H1 (cell line): ENCODE measurements around the gene RGL3. TPM values are rescaled to one million over a fixed set of nuclear protein-coding genes. Genes with fewer than 3 reads are reported as not detected.

Experiments
- CTCF ChIA-PET: fragments of 300-600 bp; sonication (Branson Sonifier 250); formaldehyde crosslinking; loops from one replicate; lab custom pipeline; 2021; ENCODE audit not compliant: partially characterized antibody; lab: Charles Lee
- POLR2A ChIA-PET: fragments of 300-600 bp; sonication (Branson Sonifier 250); formaldehyde crosslinking; loops from one replicate; lab custom pipeline; 2021; ENCODE audit warnings: inconsistent platforms; ENCODE audit not compliant: partially characterized antibody; lab: Charles Lee
- DNase-seq, 2 experiments: peaks; one replicate each; pipeline versions ENCODE4 v3.0.0 to v3.0.0-alpha.2; 2010 to 2022; ENCODE audit warnings: low spot score in 2 of 2, low read depth in 1 of 2, mixed read lengths in 1 of 2
- FAIRE-seq: peaks from 2 replicates; lab custom pipeline; 2011; peaks lifted over from hg19 to GRCh38; lab: Jason Lieb, UNC
- H2AFZ ChIP-seq: 2 replicates; pipeline ENCODE4 v1.8.1; 2012; ENCODE audit warnings: low read length, inconsistent platforms
- H2AK5ac ChIP-seq: 2 replicates; pipeline ENCODE4 v1.6.1; 2013; ENCODE audit warnings: low read depth, low read length
- H2BK120ac ChIP-seq: replicated peaks from 2 replicates; pipeline ENCODE3; 2013; ENCODE audit warnings: low read depth, low read length, inconsistent platforms
- H2BK12ac ChIP-seq: 2 replicates; pipeline ENCODE4 v1.6.1; 2013; ENCODE audit warnings: low read depth, low read length
- H2BK15ac ChIP-seq: 2 replicates; pipeline ENCODE4 v1.6.1; 2013; ENCODE audit warnings: low read length
- H2BK20ac ChIP-seq: 2 replicates; pipeline ENCODE4 v1.6.1; 2013; ENCODE audit warnings: low read length
- H2BK5ac ChIP-seq: 2 replicates; pipeline ENCODE4 v1.6.1; 2013; ENCODE audit warnings: low read depth, low read length
- H3K14ac ChIP-seq: 2 replicates; pipeline ENCODE4 v1.6.1; 2013; ENCODE audit warnings: inconsistent platforms; ENCODE audit not compliant: insufficient read length
- H3K18ac ChIP-seq: 2 replicates; pipeline ENCODE4 v1.6.1; 2013; ENCODE audit warnings: low read length; ENCODE audit errors: extremely low read depth
- H3K23ac ChIP-seq: 2 replicates; pipeline ENCODE4 v1.6.1; 2013; ENCODE audit warnings: inconsistent platforms; ENCODE audit not compliant: insufficient read length
- H3K23me2 ChIP-seq: 2 replicates; pipeline ENCODE4 v1.6.1; 2013; ENCODE audit warnings: low read depth, low read length
- H3K27ac ChIP-seq: 2 replicates; pipeline ENCODE4 v1.6.1; 2011; ENCODE audit warnings: low read depth, low read length, inconsistent platforms
- H3K27me3 ChIP-seq, 4 experiments: replicated peaks in 1 of 4; 1 replicate in 1 of 4; 2 replicates in 3 of 4; pipeline versions ENCODE4 v1.6.1 to v1.8.1; 2011 to 2013; ENCODE audit warnings: low read length in 3 of 4, mild to moderate bottlenecking in 3 of 4, inconsistent platforms in 2 of 4, mixed read lengths in 2 of 4, moderate library complexity in 1 of 4; ENCODE audit not compliant: control insufficient read depth in 3 of 4, insufficient read depth in 3 of 4; ENCODE audit errors: extremely low read depth in 1 of 4
- H3K36me3 ChIP-seq, 4 experiments: 2 replicates each; pipeline versions ENCODE4 v1.6.1 to v1.8.1; 2011 to 2013; ENCODE audit warnings: mild to moderate bottlenecking in 4 of 4, low read length in 3 of 4, moderate library complexity in 2 of 4, control low read depth in 1 of 4, inconsistent platforms in 1 of 4; ENCODE audit not compliant: insufficient read depth in 4 of 4, control insufficient read depth in 2 of 4
- H3K4ac ChIP-seq: replicated peaks from 2 replicates; pipeline ENCODE3; 2013; ENCODE audit warnings: low read length, low read depth, mixed read lengths, inconsistent platforms; ENCODE audit not compliant: insufficient read length
- H3K4me1 ChIP-seq, 4 experiments: replicated peaks in 1 of 4; 1 replicate in 1 of 4; 2 replicates in 3 of 4; pipeline versions ENCODE4 v1.6.1 to v1.8.1; 2011 to 2013; ENCODE audit warnings: low read length in 3 of 4, inconsistent platforms in 2 of 4, mixed read lengths in 1 of 4; ENCODE audit not compliant: insufficient read depth in 4 of 4, control insufficient read depth in 3 of 4
- H3K4me2 ChIP-seq, 2 experiments: 2 replicates each; pipeline versions ENCODE4 v1.6.1 to v1.8.1; 2011 to 2013; ENCODE audit warnings: low read depth in 2 of 2, low read length in 2 of 2, control low read depth in 1 of 2, inconsistent platforms in 1 of 2, mild to moderate bottlenecking in 1 of 2; ENCODE audit not compliant: insufficient read depth in 1 of 2
- H3K4me3 ChIP-seq, 4 experiments: fragments of 200-600, 300-600 bp in 1 of 4; sonication (generic), shearing (Covaris generic), sonication (Bioruptor Twin) in 1 of 4; 2 replicates each; pipeline versions ENCODE4 v1.5.1 to v1.8.1; 2011 to 2016; ENCODE audit warnings: low read length in 4 of 4, low read depth in 3 of 4, control low read depth in 2 of 4, inconsistent platforms in 2 of 4, mild to moderate bottlenecking in 2 of 4, mixed read lengths in 1 of 4, moderate library complexity in 1 of 4; ENCODE audit not compliant: insufficient read depth in 2 of 4; ENCODE audit errors: extremely low read depth in 1 of 4
- H3K56ac ChIP-seq: replicated peaks from 2 replicates; pipeline ENCODE3; 2013; ENCODE audit warnings: low read depth, mild to moderate bottlenecking, mixed read lengths, low read length, inconsistent platforms; ENCODE audit not compliant: insufficient read length
- H3K79me1 ChIP-seq: 2 replicates; pipeline ENCODE4 v1.6.1; 2013; ENCODE audit warnings: low read depth, low read length, control low read depth
- H3K79me2 ChIP-seq, 2 experiments: 2 replicates each; pipeline versions ENCODE4 v1.6.1 to v1.8.1; 2012 to 2013; ENCODE audit warnings: low read length in 2 of 2, mild to moderate bottlenecking in 2 of 2, inconsistent platforms in 1 of 2; ENCODE audit not compliant: insufficient read depth in 2 of 2, control insufficient read depth in 1 of 2
- H3K9ac ChIP-seq, 4 experiments: replicated peaks in 1 of 4; 1 replicate in 1 of 4; 2 replicates in 3 of 4; pipeline versions ENCODE4 v1.6.1 to v1.8.1; 2011 to 2013; ENCODE audit warnings: low read depth in 3 of 4, low read length in 3 of 4, control low read depth in 2 of 4, mild to moderate bottlenecking in 2 of 4, moderate library complexity in 2 of 4, inconsistent platforms in 1 of 4; ENCODE audit errors: extremely low read depth in 1 of 4
- H3K9me3 ChIP-seq, 2 experiments: 2 replicates each; pipeline versions ENCODE4 v1.6.1 to v1.8.1; 2012 to 2013; ENCODE audit warnings: mild to moderate bottlenecking in 2 of 2, moderate library complexity in 2 of 2, control low read depth in 1 of 2, inconsistent platforms in 1 of 2, low read depth in 1 of 2, low read length in 1 of 2, mixed read lengths in 1 of 2; ENCODE audit not compliant: insufficient read depth in 2 of 2
- H4K20me1 ChIP-seq, 2 experiments: replicated peaks in 1 of 2; 2 replicates each; pipeline versions ENCODE3 to v1.8.1; 2011 to 2013; ENCODE audit warnings: inconsistent platforms in 2 of 2, low read length in 2 of 2, mild to moderate bottlenecking in 1 of 2; ENCODE audit not compliant: insufficient read depth in 2 of 2, control insufficient read depth in 1 of 2
- H4K5ac ChIP-seq: 2 replicates; pipeline ENCODE4 v1.6.1; 2013; ENCODE audit warnings: low read length, low read depth, mixed read lengths, inconsistent platforms; ENCODE audit not compliant: insufficient read length
- H4K8ac ChIP-seq: 2 replicates; pipeline ENCODE4 v1.8.0; 2013; ENCODE audit warnings: mild to moderate bottlenecking, moderate library complexity, low read length, inconsistent platforms; ENCODE audit not compliant: insufficient read depth; ENCODE audit errors: extremely low read depth
- H4K91ac ChIP-seq: replicated peaks from 2 replicates; pipeline ENCODE3; 2013; ENCODE audit warnings: low read length, mixed read lengths, inconsistent platforms; ENCODE audit not compliant: insufficient read length
- HDAC6 ChIP-seq: IDR thresholded peaks from one replicate; pipeline ENCODE4 v1.7.1; 2012; ENCODE audit warnings: low read depth, mild to moderate bottlenecking, inconsistent platforms, low read length, moderate library complexity
- POLR2A ChIP-seq, 2 experiments: IDR thresholded peaks; 1 replicate in 1 of 2; 2 replicates in 1 of 2; pipeline ENCODE4 v1.6.1; 2011; ENCODE audit warnings: low read depth in 2 of 2, low read length in 2 of 2, mild to moderate bottlenecking in 2 of 2; ENCODE audit errors: control extremely low read depth in 1 of 2
- RAD21 ChIP-seq, 2 experiments: IDR thresholded peaks in 1 of 2; conservative IDR thresholded peaks in 1 of 2; 2 replicates each; pipeline ENCODE4 v1.6.1; 2011; ENCODE audit warnings: low read depth in 2 of 2, low read length in 2 of 2, improper control_type of control experiment in 1 of 2, inconsistent platforms in 1 of 2, mild to moderate bottlenecking in 1 of 2, moderate library complexity in 1 of 2
- SIN3A ChIP-seq, 2 experiments: IDR thresholded peaks in 1 of 2; conservative IDR thresholded peaks in 1 of 2; 2 replicates each; pipeline ENCODE4 v1.6.1; 2011 to 2012; ENCODE audit warnings: low read length in 2 of 2, improper control_type of control experiment in 1 of 2, low read depth in 1 of 2, mild to moderate bottlenecking in 1 of 2
- SP2 ChIP-seq: IDR thresholded peaks from 2 replicates; pipeline ENCODE4 v1.6.1; 2012; ENCODE audit warnings: mild to moderate bottlenecking, low read length, inconsistent platforms
- SP4 ChIP-seq: IDR thresholded peaks from 2 replicates; pipeline ENCODE4 v1.6.1; 2012; ENCODE audit warnings: low read length, inconsistent platforms
- TAF7 ChIP-seq: optimal IDR thresholded peaks from 2 replicates; pipeline ENCODE3; 2011; ENCODE audit warnings: low read depth, mild to moderate bottlenecking, inconsistent platforms, low read length, moderate library complexity, borderline replicate concordance
- WGBS, 2 experiments: shearing (Covaris generic) in 1 of 2; methylation state at CpG; one replicate each; pipeline versions ENCODE4 v1.1.6 to v1.1.7; 2013 to 2015; ENCODE audit warnings: low lambda C conversion rate in 2 of 2, mixed read lengths in 2 of 2, inconsistent platforms in 1 of 2, low coverage in 1 of 2, missing lambda C conversion rate in 1 of 2; ENCODE audit not compliant: insufficient replicate concordance in 2 of 2, insufficient coverage in 1 of 2, insufficient read length in 1 of 2; ENCODE audit errors: extremely low coverage in 1 of 2, missing lambda C conversion rate in 1 of 2; 5-methylcytosine and 5-hydroxymethylcytosine counted together
- polyA plus RNA-seq, 7 experiments: library from polyadenylated mRNA; depleted of rRNA in 3 of 7; stranded (reverse) in 5 of 7; unstranded in 2 of 7; fragments of >200 nt in 5 of 7; fragments of 200-250 nt in 2 of 7; gene quantifications; 1 replicate in 5 of 7; 2 replicates in 1 of 7; 4 replicates in 1 of 7; pipeline versions ENCODE4 v1.2.1 to v1.2.3, GENCODE V29; 2011 to 2013; ENCODE audit warnings: missing spikeins in 2 of 7, mixed read lengths in 2 of 7
- total RNA-seq: library from RNA; stranded (reverse); fragmentation: NEBNext Ultra II Directional; extraction: Animal tissue kit (Norgen Biotek cat#: 25700); gene quantifications from 2 replicates; pipeline ENCODE4 v1.2.1, GENCODE V29; 2021
- TF ChIP-seq, protein P1 (sequence below): IDR thresholded peaks from 2 replicates; pipeline ENCODE4 v1.6.1; 2012; ENCODE audit warnings: inconsistent platforms

Gene RGL3
- total and polyA plus RNA-seq, 2 of the 8 experiments (the other 6 are each of a cell fraction or from before 2014, with no cell fraction given): 36.9 to 40.9 TPM

DNA sequence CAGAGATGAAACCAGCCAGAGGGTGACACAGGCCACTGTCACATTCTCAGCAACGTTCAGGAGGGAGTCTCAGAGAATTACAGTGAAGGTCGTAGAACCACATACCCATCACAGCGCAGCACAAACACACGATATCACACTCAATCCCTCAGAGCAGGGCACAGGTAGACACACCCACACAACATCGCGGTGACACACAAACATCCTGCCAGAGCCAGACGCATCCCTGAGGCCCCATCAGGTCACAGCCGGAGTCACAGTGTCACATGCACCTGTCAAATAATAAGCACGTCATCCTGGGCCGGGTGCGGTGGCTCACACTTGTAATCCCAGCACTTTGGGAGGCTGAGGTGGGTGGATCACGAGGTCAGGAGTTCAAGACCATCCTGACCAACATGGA is 44.3 kb upstream of the RGL3 start:
- Histone ChIP-seq H3K27me3 (no peaks in the 10 kb centered on the region), H3K36me3 (no peaks in the 10 kb centered on the region), H3K79me1 (peaks cover 4% of the 10 kb centered on the region; the same call in 1 of the 2 replicates), H3K23ac (no peak overlapping the region), H2BK20ac (0 out of 2 replicates have a peak overlapping the region, but pooled peaks have one; percentile 80), H4K5ac (no peak overlapping the region), H4K8ac (no peak overlapping the region; the same call in 1 of the 2 replicates), H2BK5ac (peak overlapping the region; percentile 68; the same call in 1 of the 2 replicates), H3K4me2 (no peak overlapping the region), H3K79me2 (no peaks in the 10 kb centered on the region), H3K4me1 (peaks cover 4 to 15% (median 10%) of the 10 kb centered on the region in 4 experiments; a peak in 6 of 7 replicates), H4K20me1 (peaks cover 0 to 9% of the 10 kb centered on the region in 2 experiments), H3K56ac (no peak overlapping the region), H3K14ac (no peak overlapping the region), H3K9ac (no peak overlapping the region), H2AK5ac (peak overlapping the region; percentile 99), H3K4ac (no peak overlapping the region), H3K4me3 (no peak overlapping the region), H3K23me2 (peaks cover 9% of the 10 kb centered on the region; the same call in 1 of the 2 replicates), H2BK12ac (0 out of 2 replicates have a peak overlapping the region, but pooled peaks have one; percentile 63), H2BK15ac (peak overlapping the region; percentile 98), H3K27ac (no peak overlapping the region), H3K18ac (no peak overlapping the region), H3K9me3 (no peaks in the 10 kb centered on the region), H4K91ac (peak overlapping the region; percentile 74), H2AFZ (no peak overlapping the region), H2BK120ac (no peak overlapping the region)
- ChIA-PET POLR2A (interaction anchor here (0.9 kb wide), 1 partner anchor 18 kb away, joined by 3 read pairs; no protein-coding TSS in a partner anchor), CTCF (interaction anchor here (0.7 to 1.9 kb wide), 3 partner anchors 11 to 17 kb away, joined by 3 to 4 read pairs (median 4); no protein-coding TSS in a partner anchor)
- WGBS, 2 experiments: 91% methylated on average over 12 of the region's 12 CpGs; no CpG with 5 or more reads in 1 of the 2 experiments
- FAIRE-seq (no peak), DNase-seq (no peak)
- no peak for TF ChIP-seq HDAC6
- TF ChIP-seq, protein P1, sequence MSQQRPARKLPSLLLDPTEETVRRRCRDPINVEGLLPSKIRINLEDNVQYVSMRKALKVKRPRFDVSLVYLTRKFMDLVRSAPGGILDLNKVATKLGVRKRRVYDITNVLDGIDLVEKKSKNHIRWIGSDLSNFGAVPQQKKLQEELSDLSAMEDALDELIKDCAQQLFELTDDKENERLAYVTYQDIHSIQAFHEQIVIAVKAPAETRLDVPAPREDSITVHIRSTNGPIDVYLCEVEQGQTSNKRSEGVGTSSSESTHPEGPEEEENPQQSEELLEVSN: no peak
- no peak for TF ChIP-seq POLR2A (IDR thresholded peaks at IDR 0.05; ENCODE audit: control extremely low read depth in 1 of 2, low read depth in 2 of 2, low read length in 2 of 2)
- TF ChIP-seq SIN3A (conservative IDR thresholded peaks at IDR 0.05 in 1 of 2, IDR thresholded peaks at IDR 0.05 in 1 of 2; ENCODE audit: low read depth in 1 of 2, low read length in 2 of 2): no peak
- no peak for TF ChIP-seq RAD21 (IDR thresholded peaks at IDR 0.05 in 1 of 2, conservative IDR thresholded peaks at IDR 0.05 in 1 of 2; ENCODE audit: low read depth in 2 of 2, low read length in 2 of 2)
- TF ChIP-seq TAF7: no peak
- no peak for TF ChIP-seq SP2
- TF ChIP-seq SP4: no peak
